HepG2 (cell line): Measurements from ENCODE around the gene SH3BP2. TPM values are rescaled to one million over a fixed set of nuclear protein-coding genes. Genes with fewer than 3 reads are reported as not detected.

Experiments
- BCL6 ChIP-seq: IDR thresholded peaks from 2 replicates; pipeline ENCODE4 v1.6.1; 2016; ENCODE audit warnings: missing genetic modification reagents, missing compliant biosample characterization
- E2F1 ChIP-seq: sonication (generic); formaldehyde crosslinking; IDR thresholded peaks from 2 replicates; pipeline ENCODE4 v1.5.0; 2020; ENCODE audit warnings: missing genetic modification reagents
- EEA1 ChIP-seq: sonication (generic); formaldehyde crosslinking; IDR thresholded peaks from 2 replicates; pipeline ENCODE4 v1.5.1; 2020; ENCODE audit warnings: mild to moderate bottlenecking, missing genetic modification reagents, borderline replicate concordance
- HOXA3 ChIP-seq: sonication (generic); formaldehyde crosslinking; IDR thresholded peaks from 2 replicates; pipeline ENCODE4 v1.5.0; 2020; ENCODE audit warnings: missing genetic modification reagents
- PRMT3 ChIP-seq: sonication (generic); formaldehyde crosslinking; IDR thresholded peaks from 2 replicates; pipeline ENCODE4 v1.8.1; 2022; ENCODE audit warnings: low read depth, mild to moderate bottlenecking, moderate library complexity, missing genetic modification reagents, borderline replicate concordance
- PTBP1 ChIP-seq: fragments of 200-400 bp; formaldehyde crosslinking; IDR thresholded peaks from 2 replicates; pipeline ENCODE4 v1.6.1; 2018; ENCODE audit warnings: low read length, low read depth; ENCODE audit not compliant: poor library complexity, severe bottlenecking
- REXO4 ChIP-seq: sonication (generic); formaldehyde crosslinking; IDR thresholded peaks from 2 replicates; pipeline ENCODE4 v1.8.0; 2022; ENCODE audit warnings: missing genetic modification reagents, mild to moderate bottlenecking, borderline replicate concordance
- YY1 ChIP-seq: IDR thresholded peaks from 2 replicates; pipeline ENCODE4 v1.6.1; 2011; ENCODE audit warnings: low read length, low read depth, moderate library complexity, mild to moderate bottlenecking; ENCODE audit not compliant: insufficient read depth, insufficient replicate concordance
- ZIK1 ChIP-seq: sonication (generic); formaldehyde crosslinking; IDR thresholded peaks from 2 replicates; pipeline ENCODE4 v1.5.0; 2020; ENCODE audit warnings: mild to moderate bottlenecking, low read depth, missing genetic modification reagents, borderline replicate concordance
- ZNF563 ChIP-seq: sonication (generic); formaldehyde crosslinking; IDR thresholded peaks from 2 replicates; pipeline ENCODE4 v1.8.0; 2022; ENCODE audit warnings: mild to moderate bottlenecking, moderate library complexity, missing genetic modification reagents
- ZNF607 ChIP-seq: sonication (generic); formaldehyde crosslinking; IDR thresholded peaks from 2 replicates; pipeline ENCODE4 v1.5.1; 2020; ENCODE audit warnings: missing genetic modification reagents, mild to moderate bottlenecking, borderline replicate concordance
- polyA plus RNA-seq, 8 experiments: library from polyadenylated mRNA; depleted of rRNA in 3 of 8; stranded (reverse) in 7 of 8; unstranded in 1 of 8; fragments of >200 nt; fragmentation: Illumina TruSeq in 4 of 8; extraction: Trizol in 4 of 8; gene quantifications; 2 replicates each; pipeline versions ENCODE4 v1.2.1 to v1.2.3, GENCODE V29; 2011 to 2016; ENCODE audit warnings: low read depth in 4 of 8, missing spikeins in 1 of 8, mixed read lengths in 1 of 8; ENCODE audit not compliant: insufficient read depth in 1 of 8
- total RNA-seq, 5 experiments: library from RNA; depleted of rRNA; stranded (reverse); fragments of >200 nt; fragmentation: Illumina TruSeq; extraction: Trizol; gene quantifications; 2 replicates each; pipeline ENCODE4 v1.2.3, GENCODE V29; 2016; ENCODE audit warnings: low read depth in 1 of 5
- TF ChIP-seq, protein P1 (sequence below), 2 experiments: sonication (generic) in 1 of 2; formaldehyde crosslinking in 1 of 2; IDR thresholded peaks; 2 replicates each; pipeline versions ENCODE4 v1.6.1 to v1.9.0; 2014 to 2022; ENCODE audit warnings: antibody characterized with exemption in 1 of 2, borderline replicate concordance in 1 of 2, inconsistent platforms in 1 of 2, low read depth in 1 of 2, missing genetic modification reagents in 1 of 2
- TF ChIP-seq, protein P2 (sequence below): sonication (generic); formaldehyde crosslinking; IDR thresholded peaks from 2 replicates; pipeline ENCODE4 v1.5.1; 2020; ENCODE audit warnings: mild to moderate bottlenecking, missing genetic modification reagents, borderline replicate concordance

SH3BP2 gene
- total and polyA plus RNA-seq, 2 of the 13 experiments (the other 11 are each of a cell fraction or from before 2014, with no cell fraction given), result 16.9 to 34.5 TPM

DNA sequence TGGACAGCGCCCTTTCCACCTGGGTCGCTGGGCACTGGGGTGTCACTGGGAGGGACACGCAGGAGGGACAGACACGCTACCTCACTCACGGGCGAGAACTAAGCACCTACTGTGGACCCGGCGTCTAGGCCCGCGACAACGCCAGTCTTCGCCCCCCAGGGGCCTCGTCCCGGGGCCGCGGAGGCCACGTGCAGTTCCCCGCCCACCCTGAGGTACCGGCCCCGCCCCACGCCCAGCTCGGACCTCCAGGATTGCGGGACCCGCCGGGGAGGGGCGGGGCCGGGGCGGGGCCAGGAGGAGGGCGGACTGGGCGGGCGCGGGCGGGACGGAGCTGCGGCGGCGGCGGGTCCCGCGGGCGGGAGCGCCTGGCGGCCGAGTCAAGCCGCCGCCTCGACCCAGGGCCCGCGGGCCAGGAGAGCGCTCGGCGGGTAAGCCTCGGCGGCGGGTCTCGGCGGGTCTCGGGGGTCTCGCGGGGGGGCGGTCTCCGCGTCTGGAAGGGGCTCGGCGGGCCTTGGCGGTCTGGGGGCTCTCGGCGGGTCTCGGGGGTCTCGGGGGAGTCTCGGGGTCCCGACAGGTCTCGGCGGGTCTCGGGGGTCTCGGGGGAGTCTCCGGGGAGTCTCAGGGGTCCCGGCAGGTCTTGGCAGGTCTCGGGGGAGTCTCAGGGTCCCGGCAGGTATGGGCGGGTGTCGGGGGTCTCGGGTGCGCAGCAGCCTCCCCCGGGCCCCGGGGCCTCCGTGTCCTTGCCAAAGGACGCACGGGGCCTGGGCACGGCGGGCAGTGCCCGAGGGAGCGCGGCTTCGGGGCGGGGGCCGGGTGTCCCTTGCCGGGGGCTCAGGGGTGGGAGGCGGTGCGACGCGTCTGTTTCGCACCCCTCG is at the start of gene SH3BP2 (continued):
- TF ChIP-seq, protein P1, sequence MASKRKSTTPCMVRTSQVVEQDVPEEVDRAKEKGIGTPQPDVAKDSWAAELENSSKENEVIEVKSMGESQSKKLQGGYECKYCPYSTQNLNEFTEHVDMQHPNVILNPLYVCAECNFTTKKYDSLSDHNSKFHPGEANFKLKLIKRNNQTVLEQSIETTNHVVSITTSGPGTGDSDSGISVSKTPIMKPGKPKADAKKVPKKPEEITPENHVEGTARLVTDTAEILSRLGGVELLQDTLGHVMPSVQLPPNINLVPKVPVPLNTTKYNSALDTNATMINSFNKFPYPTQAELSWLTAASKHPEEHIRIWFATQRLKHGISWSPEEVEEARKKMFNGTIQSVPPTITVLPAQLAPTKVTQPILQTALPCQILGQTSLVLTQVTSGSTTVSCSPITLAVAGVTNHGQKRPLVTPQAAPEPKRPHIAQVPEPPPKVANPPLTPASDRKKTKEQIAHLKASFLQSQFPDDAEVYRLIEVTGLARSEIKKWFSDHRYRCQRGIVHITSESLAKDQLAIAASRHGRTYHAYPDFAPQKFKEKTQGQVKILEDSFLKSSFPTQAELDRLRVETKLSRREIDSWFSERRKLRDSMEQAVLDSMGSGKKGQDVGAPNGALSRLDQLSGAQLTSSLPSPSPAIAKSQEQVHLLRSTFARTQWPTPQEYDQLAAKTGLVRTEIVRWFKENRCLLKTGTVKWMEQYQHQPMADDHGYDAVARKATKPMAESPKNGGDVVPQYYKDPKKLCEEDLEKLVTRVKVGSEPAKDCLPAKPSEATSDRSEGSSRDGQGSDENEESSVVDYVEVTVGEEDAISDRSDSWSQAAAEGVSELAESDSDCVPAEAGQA (IDR thresholded peaks at IDR 0.05; ENCODE audit: low read depth), result no peak
- TF ChIP-seq, protein P1 (CRISPR knock-in tag; IDR thresholded peaks at IDR 0.05; ENCODE audit: borderline replicate concordance), result no peak
- TF ChIP-seq PTBP1 (no peak), ZNF607 (peak; percentile 59; the same call in 1 of the 2 replicates), HOXA3 (CRISPR knock-in tag) (peak; percentile 56; the same call in 1 of the 2 replicates), YY1 (peak; percentile 22), REXO4 (peak; percentile 80; the same call in 1 of the 2 replicates), ZNF563 (CRISPR knock-in tag) (peak; percentile 90; the same call in 1 of the 2 replicates), EEA1 (CRISPR knock-in tag) (no peak), PRMT3 (peak; percentile 68; the same call in 1 of the 2 replicates), BCL6 (CRISPR knock-in tag) (peak; percentile 49; the same call in 1 of the 2 replicates), E2F1 (peak; percentile 59; the same call in 1 of the 2 replicates), ZIK1 (peak; percentile 60; the same call in 1 of the 2 replicates)
- TF ChIP-seq, protein P2, sequence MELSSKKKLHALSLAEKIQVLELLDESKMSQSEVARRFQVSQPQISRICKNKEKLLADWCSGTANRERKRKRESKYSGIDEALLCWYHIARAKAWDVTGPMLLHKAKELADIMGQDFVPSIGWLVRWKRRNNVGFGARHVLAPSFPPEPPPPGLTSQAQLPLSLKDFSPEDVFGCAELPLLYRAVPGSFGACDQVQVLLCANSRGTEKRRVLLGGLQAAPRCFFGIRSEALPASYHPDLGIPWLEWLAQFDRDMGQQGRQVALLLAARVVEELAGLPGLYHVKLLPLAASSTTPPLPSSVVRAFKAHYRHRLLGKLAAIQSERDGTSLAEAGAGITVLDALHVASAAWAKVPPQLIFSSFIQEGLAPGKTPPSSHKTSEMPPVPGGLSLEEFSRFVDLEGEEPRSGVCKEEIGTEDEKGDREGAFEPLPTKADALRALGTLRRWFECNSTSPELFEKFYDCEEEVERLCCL, result no peak
